GM12891 (cell line): ENCODE measurements around the gene ZER1.

Source experiments
- PAX5 ChIP-seq: IDR thresholded peaks from 2 replicates; pipeline ENCODE4 v1.6.1; 2011; ENCODE audit warnings: low read length, moderate library complexity, mild to moderate bottlenecking; ENCODE audit not compliant: insufficient read depth, severe bottlenecking
- POLR2A ChIP-seq: IDR thresholded peaks from 2 replicates; pipeline ENCODE4 v1.6.1; 2011; ENCODE audit warnings: low read depth, low read length, control low read depth
- POLR2AphosphoS5 ChIP-seq: IDR thresholded peaks from 2 replicates; pipeline ENCODE4 v1.6.1; 2011; ENCODE audit warnings: low read depth, low read length, control low read depth
- POU2F2 ChIP-seq: IDR thresholded peaks from 2 replicates; pipeline ENCODE4 v1.6.1; 2011; ENCODE audit warnings: low read depth, mild to moderate bottlenecking, control low read depth, low read length, moderate library complexity
- SPI1 ChIP-seq: IDR thresholded peaks from 2 replicates; pipeline ENCODE4 v1.6.1; 2011; ENCODE audit warnings: low read depth, low read length, control low read depth
- TAF1 ChIP-seq: IDR thresholded peaks from 2 replicates; pipeline ENCODE4 v1.6.1; 2011; ENCODE audit warnings: low read depth, low read length, control low read depth

- TF ChIP-seq POLR2A (no peak), TAF1 (no peak), PAX5 (no peak), POLR2AphosphoS5 (no peak), SPI1 (no peak), POU2F2 (no peak)
These were observed 18.8 kb upstream of the ZER1 start for GRCh38 chr9:128790536-128790935.
